GM11168 (cell line): ENCODE measurements around the gene PCBP3.
"Not testable (repeated sequence)": the region's sequence is repeated elsewhere in the genome, so short reads cannot be mapped to it uniquely, and the experiment has no call there.

ENCODE experiments used
- in situ Hi-C: fragments of 300-500 bp; cut with MboI; formaldehyde crosslinking; loops from one replicate; pipeline ENCODE4 v1.12.0; 2022; ENCODE audit warnings: low sequenced_read_pairs; ENCODE audit not compliant: unreplicated experiment

PCBP3 gene

GRCh38 chr21:45849651-45850050, 206.1 kb downstream of the PCBP3 start:
- in situ Hi-C loops, result loop anchor here (25.0 kb wide), 1 partner anchor 712 kb away; no protein-coding TSS in a partner anchor

- in situ Hi-C loops, result no loop called here
These were observed 206.7 kb downstream of the PCBP3 start for GRCh38 chr21:45850181-45850580.

GRCh38 chr21:45852386-45852785, 208.9 kb downstream of the PCBP3 start:
- in situ Hi-C loops, result not testable (repeated sequence)

- in situ Hi-C loops, result no loop called here
These were observed 209.4 kb downstream of the PCBP3 start for GRCh38 chr21:45852886-45853400.

- in situ Hi-C loops, result no loop called here
These were observed 210.3 kb downstream of the PCBP3 start for GRCh38 chr21:45853703-45854342.

- in situ Hi-C loops, result no loop called here
These were observed 211.2 kb downstream of the PCBP3 start for GRCh38 chr21:45854690-45855247.

- in situ Hi-C loops, result no loop called here
These were observed 211.8 kb downstream of the PCBP3 start for GRCh38 chr21:45855248-45855811.

GRCh38 chr21:45856442-45856841, 212.9 kb downstream of the PCBP3 start:
- in situ Hi-C loops, result no loop called here

GRCh38 chr21:45856906-45857305, 213.4 kb downstream of the PCBP3 start:
- in situ Hi-C loops, result no loop called here

GRCh38 chr21:45857761-45858160, 214.2 kb downstream of the PCBP3 start:
- in situ Hi-C loops, result no loop called here

- in situ Hi-C loops, result no loop called here
These were observed 214.7 kb downstream of the PCBP3 start for GRCh38 chr21:45858180-45858579.

- in situ Hi-C loops, result no loop called here
These were observed 215.7 kb downstream of the PCBP3 start for GRCh38 chr21:45859041-45859761.

- in situ Hi-C loops, result no loop called here
These were observed 216.3 kb downstream of the PCBP3 start for GRCh38 chr21:45859762-45860357.

- in situ Hi-C loops, result no loop called here
These were observed 217.1 kb downstream of the PCBP3 start for GRCh38 chr21:45860493-45861155.

- in situ Hi-C loops, result no loop called here
These were observed 217.8 kb downstream of the PCBP3 start for GRCh38 chr21:45861156-45861870.

GRCh38 chr21:45862543-45863207, 219.2 kb downstream of the PCBP3 start:
- in situ Hi-C loops, result no loop called here

GRCh38 chr21:45863267-45863666, 219.7 kb downstream of the PCBP3 start:
- in situ Hi-C loops, result no loop called here

- in situ Hi-C loops, result no loop called here
These were observed 220.2 kb downstream of the PCBP3 start for GRCh38 chr21:45863751-45864150.

GRCh38 chr21:45864436-45864835, 220.9 kb downstream of the PCBP3 start:
- in situ Hi-C loops, result no loop called here
